ENCODE results near the gene YIPF3.
"Not testable (repeated sequence)": the region's sequence is repeated elsewhere in the genome, so short reads cannot be mapped to it uniquely, and the experiment has no call there.

YIPF3 gene

DNA sequence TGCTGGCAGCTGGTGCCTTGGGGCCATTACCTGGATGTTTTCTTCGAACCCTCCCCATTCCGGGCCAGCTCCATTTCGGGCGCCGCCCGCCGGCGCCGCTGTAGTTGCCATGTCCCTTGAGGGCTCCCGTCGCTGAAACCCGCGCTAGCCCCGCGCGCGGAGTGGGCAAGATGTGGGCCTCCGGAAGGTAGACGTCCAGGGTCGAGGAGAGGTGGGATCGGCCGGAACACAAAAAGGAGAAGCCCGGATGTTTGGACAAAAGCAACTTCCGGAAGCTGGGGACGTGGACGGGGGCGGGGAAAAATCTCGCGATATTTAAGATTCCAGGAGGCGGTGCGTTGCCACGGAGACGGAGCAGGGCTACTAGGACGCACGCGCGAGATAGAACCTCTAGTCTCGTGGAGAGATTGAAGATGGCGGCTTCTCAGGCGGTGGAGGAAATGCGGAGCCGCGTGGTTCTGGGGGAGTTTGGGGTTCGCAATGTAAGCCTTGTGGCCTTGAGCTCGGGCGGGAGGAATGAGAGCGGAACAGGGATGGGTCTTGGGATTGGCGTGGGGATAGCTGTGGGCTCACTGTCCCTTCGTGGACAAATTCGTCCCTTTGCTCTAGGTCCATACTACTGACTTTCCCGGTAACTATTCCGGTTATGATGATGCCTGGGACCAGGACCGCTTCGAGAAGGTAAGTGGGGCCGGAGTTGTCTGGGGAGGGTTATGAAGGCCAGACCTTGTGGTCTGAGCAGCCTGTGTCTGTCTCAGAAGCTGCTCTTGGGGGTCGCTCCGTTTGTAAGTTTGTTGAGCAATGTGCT is at the start of gene YIPF3, which contains the start of gene POLR1C:
YIPF3 (minus strand) TSS at position 230 of the 808 bp plus-strand sequence; CDS start at position 111, 119 bp downstream.
POLR1C (plus strand) TSS at position 393 of the 808 bp plus-strand sequence; CDS start at position 414, 21 bp downstream.
- peak; percentile 97 for DNase-seq

DNA sequence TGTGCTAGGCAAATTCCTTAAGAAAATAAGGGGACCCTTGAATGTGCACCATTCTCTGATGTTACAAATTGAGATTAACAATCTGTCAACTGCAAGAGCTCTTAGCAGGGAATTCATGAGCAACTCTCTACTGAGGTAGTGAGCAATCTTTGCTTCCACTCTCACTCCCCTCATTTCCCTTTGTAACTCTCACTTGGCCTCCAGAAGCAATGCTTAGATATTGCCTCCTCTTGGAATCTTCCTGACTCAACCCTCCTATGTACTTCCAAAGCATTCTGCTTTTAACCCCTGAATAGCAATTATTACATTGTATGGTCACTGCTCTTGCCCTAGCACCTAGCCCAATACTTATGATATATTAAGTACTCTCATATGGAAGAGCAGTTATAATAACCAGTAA is 42.6 kb upstream of the YIPF3 start:
- no peak for DNase-seq

DNA sequence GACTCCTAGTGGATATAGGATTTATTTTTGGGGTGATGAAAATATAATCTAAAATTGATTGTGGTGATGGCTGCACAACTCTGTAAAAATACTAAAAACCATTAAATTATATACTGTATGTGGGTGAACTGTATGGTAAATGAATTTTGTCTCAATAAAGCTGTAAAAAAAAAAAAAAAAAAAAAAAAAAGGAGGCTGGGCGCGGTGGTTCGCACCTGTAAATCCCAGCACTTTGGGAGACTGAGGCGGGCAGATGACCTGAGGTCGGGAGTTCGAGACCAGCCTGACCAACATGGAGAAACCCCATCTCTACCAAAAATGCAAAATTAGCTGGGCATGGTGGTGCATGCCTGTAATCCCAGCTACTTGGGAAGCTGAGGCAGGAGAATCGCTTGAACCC is 40.9 kb upstream of the YIPF3 start:
- DNase-seq, result not testable (repeated sequence)

DNA sequence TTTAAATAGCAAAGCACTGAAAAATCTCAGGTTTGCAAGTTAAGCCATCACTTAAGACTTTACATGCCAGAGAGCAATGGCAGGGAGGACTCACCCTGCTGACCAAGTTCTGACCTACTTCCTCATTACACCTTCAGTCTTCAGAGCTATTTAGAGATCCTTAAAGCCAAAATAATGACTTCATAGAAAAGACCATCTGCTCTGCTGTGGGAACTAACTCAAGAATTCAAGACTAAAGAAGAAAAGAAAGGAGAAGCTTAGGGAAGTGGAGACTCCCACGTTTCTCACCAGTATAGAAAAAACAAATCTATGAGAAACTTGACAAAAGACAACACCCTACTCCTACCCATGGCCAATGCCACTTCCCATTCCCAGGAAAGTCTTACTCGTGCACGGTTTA is 30.5 kb upstream of the YIPF3 start:
- no peak for DNase-seq

DNA sequence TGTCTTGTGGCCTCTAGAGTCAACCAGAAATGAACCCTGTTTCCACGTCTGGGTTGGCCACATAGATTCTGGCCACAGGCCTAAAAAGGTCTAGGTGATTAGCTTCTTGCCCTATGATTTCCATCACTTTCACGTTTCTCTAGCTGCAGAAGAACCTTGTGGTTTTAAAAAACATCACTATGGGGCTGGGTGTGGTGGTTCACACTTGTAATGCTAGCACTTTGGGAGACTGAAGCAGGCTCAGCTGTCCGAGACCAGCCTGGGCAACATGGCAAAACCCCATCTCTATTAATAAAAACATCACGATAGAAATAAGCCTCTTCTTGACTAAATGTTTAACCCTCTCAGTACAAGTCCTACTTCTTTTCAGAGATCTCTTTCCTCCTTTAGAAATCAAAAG is 27.7 kb upstream of the YIPF3 start:
- no peak for DNase-seq

DNA sequence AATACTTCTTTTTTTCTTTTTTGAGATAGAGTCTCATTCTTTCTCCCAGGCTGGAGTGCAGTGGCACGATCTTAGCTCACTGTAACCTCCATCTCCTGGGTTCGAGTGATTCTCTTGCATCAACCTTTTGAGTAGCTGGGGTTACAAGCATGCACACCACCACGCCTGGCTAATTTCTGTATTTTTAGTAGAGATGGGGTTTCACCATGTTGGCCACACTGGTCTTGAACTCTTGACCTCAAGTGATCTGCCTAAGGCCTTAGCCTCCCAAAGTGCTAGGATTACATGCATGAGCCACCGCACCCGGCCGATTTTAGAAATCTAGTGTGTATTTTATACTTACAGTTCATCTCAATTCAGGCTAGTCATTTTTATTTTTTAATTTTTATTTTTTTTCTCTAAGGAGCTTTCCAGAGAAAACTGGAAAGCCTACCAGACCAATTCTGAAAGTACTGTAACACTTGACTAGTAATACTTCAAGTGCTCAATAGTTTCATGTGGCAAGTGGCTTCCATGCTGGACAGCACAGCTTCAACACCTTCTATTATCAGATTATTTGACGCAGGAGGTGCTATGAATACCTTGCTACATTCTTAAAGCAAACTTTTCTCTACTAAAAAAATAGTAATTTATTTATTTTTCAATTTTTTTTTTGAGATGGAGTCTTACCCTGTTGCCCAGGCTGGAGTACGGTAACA is 25.2 kb upstream of the YIPF3 start:
- DNase-seq, result no peak

DNA sequence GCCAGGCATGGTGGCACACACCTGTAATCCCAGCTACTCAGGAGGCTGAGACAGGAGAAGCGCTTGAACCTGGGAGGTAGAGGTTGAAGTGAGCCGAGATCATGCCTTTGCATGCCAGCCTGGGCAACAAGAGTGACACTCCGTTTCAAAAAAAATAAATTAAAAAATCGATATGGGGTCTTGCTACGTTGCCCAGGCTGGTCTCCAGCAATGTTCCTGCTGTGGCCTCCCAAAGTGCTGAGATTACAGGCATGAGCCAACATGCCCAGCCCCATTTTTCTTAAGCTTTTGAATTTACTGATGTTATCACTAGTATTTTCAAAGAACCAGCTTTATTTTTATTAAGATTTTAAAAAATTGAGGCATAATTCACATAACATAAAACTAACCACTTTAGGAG is 23.8 kb upstream of the YIPF3 start:
- no peak for DNase-seq

DNA sequence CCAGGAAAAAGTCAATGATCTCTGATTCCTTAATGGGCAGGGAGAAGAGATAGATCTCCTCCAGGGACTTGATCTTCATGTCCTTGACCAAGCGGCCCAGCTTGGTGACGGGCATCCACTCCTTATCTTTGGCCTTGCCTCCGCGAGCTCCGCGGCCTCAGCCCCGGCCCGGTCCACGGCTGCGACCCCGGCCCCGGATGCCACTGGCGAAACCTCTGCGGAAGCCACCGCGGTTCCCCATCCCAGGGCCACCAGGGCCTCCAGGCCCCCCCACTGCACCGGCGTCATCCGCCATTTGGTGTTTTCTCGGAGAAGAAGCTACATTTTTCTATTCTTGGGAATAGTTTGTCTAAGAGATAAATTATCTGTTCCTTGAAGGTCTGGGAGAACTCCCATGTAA is 22.7 kb upstream of the YIPF3 start:
- DNase-seq, result not testable (repeated sequence)

DNA sequence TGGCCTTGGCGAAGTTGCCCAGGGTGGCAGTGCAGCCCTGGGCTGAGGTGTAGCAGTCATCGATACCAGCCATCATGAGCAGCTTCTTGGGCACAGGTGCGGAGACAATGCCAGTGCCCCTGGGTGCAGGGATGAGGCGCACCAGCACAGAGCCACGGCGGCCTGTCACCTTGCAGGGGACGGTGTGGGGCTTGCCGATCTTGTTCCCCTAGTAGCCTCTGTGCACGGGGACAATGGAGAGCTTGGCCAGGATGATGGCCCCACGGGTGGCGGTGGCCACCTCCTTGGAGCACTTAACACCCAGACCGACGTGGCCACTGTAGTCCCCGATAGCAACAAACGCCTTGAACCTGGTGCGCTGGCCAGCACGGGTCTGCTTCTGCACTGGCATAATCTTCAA is 22.3 kb upstream of the YIPF3 start:
- DNase-seq, result not testable (repeated sequence)

DNA sequence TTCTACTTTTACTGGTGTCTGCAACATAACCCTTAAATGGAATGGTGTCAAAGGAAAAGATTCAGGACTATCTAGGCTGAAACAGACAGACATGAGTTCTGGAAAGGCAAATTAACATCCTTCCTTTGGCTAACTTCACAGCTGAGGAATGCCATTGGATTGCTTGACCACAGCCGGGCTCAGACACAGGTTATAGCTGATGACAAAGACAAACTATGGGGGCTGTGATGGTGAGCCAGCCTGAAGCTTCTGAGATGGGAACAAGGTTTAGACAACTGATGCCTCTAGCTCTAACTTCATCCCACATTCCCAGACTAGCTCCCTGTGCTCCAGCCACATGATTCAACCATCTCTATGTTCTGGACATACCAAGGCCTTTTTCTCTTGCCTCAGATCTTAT is 15.5 kb upstream of the YIPF3 start:
- DNase-seq, result no peak

DNA sequence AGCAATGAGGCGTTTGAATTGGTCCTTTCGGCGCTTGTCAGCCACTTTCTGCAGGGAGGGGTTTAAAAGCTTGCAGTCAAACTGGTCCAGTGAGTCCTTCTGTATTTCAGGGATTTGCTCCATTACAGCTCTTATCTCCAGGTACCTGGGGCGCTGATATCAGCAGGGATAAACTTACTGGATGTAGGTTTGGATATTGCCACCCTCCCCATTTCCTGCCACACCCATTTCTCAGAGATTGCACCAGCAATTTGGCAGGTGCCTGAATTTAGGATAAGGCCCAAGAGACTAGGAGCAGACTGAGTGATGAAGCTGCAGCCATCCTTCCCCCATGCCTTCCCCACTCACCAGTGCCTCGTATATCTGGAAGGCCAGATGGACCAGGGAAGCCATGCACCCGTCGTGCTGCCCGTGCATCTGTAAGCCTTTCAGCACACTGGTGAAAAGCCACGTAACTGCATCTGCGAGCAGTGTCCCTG is 7.8 kb upstream of the YIPF3 start:
- no peak for DNase-seq

DNA sequence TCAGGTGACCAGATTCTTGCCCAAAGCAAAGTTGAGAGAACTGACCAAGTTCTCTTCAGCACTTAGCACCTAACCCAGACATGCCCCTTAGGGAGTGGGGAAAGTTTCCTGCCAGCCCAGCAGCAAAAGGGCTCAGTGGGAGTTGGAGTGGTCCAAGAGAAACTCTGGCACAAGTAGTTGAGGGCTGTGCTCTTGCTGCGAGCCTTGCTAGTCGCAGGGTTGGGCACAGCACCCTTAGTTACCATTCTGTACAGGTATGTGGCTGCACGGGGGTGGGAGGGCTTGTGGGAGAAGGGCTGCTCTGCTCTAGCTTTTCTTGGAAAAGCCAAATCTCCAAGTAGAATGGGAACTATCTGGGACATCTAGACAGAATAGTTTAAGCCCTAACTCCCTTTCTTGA is 6.6 kb upstream of the YIPF3 start:
- DNase-seq, result no peak

DNA sequence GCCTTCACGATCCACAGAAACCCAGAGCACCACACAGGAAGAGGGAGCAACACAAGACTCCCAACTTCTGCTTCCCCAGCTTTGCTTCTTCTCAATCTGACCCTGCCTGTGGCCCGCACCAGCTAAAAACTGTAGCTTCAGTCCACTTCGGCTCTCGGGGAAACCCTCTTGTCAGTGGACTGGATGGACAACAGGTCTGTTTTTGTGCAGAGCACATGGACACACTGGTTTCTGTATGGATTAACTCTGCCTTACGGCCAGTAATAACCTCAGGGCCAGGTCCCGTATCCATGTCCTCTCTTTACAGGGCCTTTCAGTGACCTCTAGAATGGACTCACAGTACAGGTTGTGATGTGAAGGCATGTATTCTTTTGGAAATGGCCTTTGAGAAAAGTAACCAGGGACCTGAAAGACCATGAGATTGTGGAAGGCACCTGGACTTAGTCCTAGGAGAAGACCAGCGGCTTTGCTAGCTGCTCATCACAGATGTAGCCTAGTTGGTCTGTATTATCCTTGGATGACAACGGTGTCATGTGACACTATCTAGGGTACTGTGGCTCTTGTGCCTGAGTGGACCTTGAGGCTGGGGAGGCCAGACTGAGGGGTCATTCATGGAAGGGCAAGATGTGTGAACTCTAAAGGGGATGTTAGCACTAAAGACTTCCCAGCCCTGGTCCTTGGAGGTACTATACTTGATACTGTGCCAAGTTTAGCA is 6.0 kb upstream of the YIPF3 start:
- no peak for DNase-seq

DNA sequence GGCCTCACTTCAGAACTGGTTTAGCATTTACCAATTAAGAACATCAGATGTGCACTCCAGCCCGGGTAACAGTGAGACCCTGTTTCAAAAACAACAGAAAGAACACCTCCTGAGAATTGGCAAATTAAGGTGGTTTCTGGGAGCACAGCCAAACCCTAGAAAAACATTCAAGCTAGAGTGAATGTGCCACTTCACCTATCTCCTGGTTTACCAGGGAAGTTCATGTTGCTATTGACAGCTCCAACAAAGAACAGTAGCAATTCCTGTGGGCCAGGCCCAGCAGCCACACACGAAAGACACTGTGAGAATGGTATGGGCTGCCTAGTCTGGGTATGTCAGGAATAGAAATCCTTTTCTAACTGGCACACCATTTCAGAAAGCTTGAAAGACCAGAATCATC is 5.1 kb upstream of the YIPF3 start:
- no peak for DNase-seq

DNA sequence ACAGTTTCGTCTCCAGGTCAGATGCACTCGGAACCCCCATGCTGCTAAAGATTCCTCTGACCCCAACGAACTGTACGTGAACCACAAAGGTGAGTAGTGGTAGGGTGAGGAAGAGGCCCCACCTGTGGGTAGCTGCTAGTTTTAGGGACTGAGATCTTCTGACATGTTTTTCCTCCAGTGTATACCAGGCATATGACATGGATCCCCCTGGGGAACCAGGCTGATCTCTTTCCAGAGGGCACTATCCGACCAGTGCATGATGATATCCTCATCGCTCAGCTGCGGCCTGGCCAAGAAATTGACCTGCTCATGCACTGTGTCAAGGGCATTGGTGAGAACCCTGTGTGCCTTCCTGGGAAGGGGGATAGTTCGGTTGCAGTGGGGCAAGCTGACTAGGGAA is 3.4 kb upstream of the YIPF3 start:
- no peak for DNase-seq

DNA sequence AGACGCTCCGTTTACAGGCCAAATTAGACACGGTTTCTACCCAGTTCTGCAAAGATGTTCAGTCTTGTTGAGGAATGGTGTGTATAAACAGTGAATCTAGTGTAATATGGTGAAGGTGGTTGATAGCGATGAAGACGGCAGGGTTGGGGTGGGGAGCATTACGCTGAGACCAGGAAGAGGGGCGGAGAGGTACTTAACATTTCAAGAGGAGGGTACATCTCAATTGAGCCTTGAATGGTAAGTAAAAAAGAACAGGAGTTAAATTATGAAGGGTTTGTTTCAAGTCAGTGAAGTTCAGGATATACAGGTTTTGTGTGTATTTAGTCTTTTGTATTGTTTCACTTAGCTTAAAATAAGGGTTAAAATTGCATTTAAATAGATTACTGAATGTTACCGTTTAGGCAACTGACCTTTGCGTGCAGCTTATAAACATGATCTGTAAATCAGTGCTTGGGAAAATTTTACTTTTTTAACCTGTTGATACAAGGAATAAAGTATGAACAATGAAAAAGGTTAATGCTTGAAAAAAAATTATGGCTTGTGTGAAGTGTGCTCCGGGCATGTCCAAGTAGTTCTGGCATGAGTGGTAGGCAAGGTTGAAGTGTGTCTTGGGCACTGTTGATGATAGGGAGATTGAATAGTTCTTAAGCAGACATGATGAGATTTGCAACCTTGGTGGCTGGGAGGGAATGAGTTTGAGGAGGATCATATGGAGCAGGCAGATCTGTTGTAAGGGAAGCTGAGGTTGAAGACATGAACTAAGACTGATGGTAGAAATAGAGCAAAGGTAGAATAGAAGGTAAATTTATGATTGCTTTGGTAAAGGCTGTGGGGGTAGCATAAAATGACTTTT is 1.0 kb upstream of the YIPF3 start:
- DNase-seq, result no peak

DNA sequence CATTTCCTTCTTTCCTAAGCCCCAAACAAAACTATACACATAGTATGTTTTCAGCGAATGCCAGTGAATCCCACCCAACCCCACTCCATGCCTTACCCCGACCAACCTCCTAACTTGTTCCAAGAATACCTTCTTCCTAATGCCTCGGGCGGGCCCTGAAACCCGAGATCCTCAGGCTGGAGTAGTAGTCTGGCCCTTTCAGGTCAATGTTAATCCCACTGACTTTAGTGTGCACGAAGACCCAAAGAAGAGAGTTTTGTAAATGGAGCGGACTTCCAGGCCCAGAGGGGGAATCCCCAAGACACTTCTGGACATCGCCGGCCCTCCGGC is 394 bp downstream of the YIPF3 start:
- no peak for DNase-seq

DNA sequence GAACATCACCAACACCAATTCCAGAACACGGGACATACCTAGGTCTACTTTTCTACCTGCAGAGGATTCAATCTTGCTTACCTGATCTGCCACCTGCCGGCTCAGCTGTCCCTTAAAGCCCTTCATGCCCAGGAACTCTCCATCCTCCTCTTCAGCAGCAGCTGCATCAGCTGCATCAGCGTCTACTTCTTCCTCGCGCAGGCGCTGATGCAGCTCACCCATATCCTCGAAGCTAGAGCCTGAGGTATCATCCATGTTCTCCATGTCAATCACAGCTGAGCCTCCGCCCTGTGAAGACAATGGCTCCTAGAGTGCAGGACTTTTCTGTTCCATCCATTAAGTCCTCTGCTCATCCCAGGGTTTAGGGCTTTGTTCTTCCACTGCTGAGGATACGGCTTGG is 918 bp downstream of the YIPF3 start:
- no peak for DNase-seq

DNA sequence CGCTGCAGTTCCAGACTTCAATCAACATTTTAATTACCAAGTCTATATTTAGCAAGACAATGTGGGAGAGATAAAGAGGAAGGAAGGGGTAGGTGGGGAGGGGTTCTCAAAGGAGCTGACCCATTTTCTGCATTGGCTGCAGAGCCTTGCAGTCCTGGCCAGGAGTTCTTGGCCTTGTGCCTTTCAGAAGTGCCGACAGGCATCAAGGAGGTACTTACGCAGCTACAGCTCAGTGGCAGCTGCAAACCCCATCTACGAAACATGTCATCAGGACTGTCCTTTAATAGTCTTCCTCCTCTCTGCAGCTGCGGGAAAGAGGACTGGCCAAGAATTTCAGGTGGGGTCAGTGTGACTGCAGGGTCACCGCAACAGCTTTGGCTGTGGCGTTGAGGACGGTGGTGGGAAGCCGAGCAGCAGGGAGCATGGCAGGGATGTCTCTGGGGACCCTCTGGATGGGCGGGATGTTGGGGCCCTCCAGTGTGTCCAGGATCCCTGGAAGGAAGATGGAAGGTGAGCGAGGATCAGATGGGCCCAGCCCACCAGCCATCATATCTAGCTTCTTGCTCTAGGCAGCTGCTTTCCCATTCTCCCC is 4.8 kb downstream of the YIPF3 start:
- DNase-seq, result no peak

DNA sequence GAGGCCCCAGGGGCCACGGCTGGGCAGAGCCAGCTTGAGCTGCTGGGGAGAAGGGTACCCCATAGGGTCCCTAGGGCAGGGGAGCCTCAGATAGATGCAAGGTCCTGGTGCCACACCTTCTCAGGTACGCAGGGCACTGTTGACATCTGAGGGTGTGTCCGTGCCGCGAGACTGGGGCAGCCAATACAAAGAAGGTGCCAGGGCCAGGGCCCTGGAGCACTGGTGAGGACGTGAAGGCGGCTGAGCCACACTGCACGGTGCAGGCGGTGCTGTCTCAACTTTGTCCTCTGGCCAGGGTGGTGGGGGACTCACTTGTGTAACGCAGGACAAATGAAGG is 5.9 kb downstream of the YIPF3 start:
- DNase-seq, result no peak

DNA sequence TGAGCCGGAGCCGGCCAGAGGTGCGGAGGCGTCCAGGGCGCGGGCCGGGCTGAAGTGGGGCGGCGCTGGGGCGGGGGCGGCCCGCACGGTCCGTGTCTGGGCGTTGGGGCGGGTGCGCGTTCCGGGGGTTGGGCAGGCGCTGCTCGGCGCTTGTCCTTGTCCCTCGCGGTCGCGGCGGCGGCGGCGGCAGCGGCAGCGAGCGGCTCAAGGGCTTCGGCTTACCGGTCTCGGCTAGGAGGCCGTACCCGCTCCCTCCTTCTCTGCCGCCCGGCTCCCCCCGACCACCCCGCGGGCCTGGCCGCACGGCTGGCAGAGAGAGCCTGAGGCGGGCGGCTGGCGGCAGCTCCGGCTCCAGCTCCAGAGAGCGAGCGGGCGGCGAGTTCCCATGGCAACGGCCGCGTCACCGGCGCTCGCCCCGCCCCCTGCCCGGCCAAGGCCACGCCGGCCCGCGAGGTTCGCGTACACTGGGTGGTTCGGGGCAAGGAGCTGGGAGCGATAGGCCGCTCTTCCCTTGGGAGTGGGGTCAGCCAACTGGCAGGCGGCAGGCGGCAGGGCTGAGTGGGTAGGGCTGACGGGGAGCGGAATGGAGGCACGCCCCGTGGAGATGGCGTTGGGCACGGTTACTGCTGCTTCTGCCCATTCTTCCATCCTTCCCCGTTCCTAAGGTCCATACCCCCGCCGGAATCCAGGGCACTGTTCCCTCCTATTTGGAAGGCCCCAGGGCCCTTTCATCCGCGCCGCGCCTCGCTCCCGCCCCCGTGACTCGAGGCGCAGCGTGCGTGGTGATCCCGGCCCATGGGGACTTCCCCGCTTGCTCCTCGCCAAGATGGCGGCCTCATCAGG is 6.5 kb downstream of the YIPF3 start, which contains the start of gene LRRC73:
LRRC73 (minus strand) TSS at position 363 of the 843 bp plus-strand sequence. CDS start 561 bp downstream, outside the sequence.
- peak; percentile 63 for DNase-seq

All from kidney glomerular epithelial cell (primary cell).